Ovary (tissue), 3 donors: ENCODE results near the gene GPATCH8.

Experiments
- CTCF ChIP-seq, 3 donors: fragments of 450-650 bp in 2 of 3; fragments of 200-600 bp in 1 of 3; IDR thresholded peaks; one replicate each; pipeline versions ENCODE4 v1.5.1 to v1.8.0; 2016 to 2022; ENCODE audit warnings: antibody characterized with exemption in 3 of 3, mild to moderate bottlenecking in 1 of 3
- EP300 ChIP-seq: sonication (generic); formaldehyde crosslinking; IDR thresholded peaks from one replicate; pipeline ENCODE4 v1.6.1; 2017; ENCODE audit warnings: antibody characterized with exemption
- POLR2A ChIP-seq: fragments of 450-650 bp; IDR thresholded peaks from one replicate; pipeline ENCODE4 v1.6.1; 2017; ENCODE audit warnings: antibody characterized with exemption, mild to moderate bottlenecking, moderate library complexity
- donor health status: DM: no; HTN: no; CAD: no.

- TF ChIP-seq CTCF (IDR thresholded peaks at IDR 0.05): no peak
- TF ChIP-seq EP300: no peak
- TF ChIP-seq POLR2A: no peak
These were observed 102.9 kb downstream of the GPATCH8 start for GRCh38 chr17:44400226-44400847.
